ENCODE measurements around the gene DRAM2. TPM values are rescaled to one million over a fixed set of nuclear protein-coding genes. Genes with fewer than 3 reads are reported as not detected.
A peak's percentile ranks its signal among the peaks of the same experiment; 100 is the strongest.

The DRAM2 gene
- 42.5 and 48.4 TPM in 2 replicates for total RNA-seq

GRCh38 chr1:111139956-111140679 lies at the start of gene DRAM2, which contains the start of gene CEPT1:
Gene DRAM2, minus strand, starts transcription at chr1:111140093. Its CDS starts 8,539 bp downstream, at chr1:111131554.
Gene CEPT1, plus strand, starts transcription at chr1:111140223. Its CDS starts 7,492 bp downstream, at chr1:111147715.
- peak; percentile 92 to 98 for DNase-seq (ENCODE audit: low read depth in 2 of 2)

DNA sequence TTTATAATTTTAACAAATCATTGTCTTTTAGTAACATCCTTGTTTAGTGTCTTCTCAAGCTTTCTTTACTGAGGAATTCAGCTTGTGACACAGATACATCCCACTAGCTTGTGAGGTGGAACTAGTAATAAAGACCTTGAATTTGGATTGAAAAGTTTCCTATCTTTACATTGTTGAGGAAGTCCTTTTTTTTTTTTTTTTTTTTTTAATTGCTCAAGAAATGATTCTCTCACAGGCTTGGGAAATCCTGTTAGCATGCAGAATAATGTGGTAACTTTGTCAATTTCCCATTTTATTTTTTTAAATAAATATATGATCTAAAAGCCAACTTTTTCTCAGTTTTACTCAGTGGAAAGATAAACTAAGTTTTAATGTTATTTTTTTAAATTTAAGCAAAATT lies 44.8 kb upstream of the DRAM2 start:
- DNase-seq (ENCODE audit: low read depth in 2 of 2) = no peak

GRCh38 chr1:111183308-111184069 lies 43.6 kb upstream of the DRAM2 start:
- no peak for DNase-seq (ENCODE audit: low read depth in 2 of 2)

GRCh38 chr1:111182052-111182451 lies 42.2 kb upstream of the DRAM2 start:
- no peak for DNase-seq (ENCODE audit: low read depth in 2 of 2)

GRCh38 chr1:111179968-111180533 lies 40.2 kb upstream of the DRAM2 start:
- DNase-seq (ENCODE audit: low read depth in 2 of 2) = no peak

GRCh38 chr1:111176678-111177077 lies 36.8 kb upstream of the DRAM2 start:
- DNase-seq (ENCODE audit: low read depth in 2 of 2) = no peak

DNA sequence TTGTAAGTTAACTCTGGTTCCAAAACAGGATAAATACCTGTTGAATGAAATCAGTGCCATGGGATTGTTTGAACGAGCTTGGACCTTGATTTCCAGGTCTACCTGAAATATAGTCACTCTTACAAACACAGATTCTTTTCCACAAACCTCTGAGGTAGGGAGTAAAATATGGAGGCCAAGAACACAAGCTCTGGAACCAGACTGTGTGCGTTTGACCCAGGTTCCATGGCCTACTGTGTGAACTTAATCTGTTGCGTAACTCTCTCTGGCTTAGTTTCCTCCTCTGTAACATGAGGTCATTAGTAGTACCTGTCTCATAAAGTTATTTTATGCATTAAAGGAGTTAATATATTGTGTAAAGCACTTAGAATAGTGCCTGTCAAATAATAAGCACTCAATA lies 35.5 kb upstream of the DRAM2 start:
- DNase-seq (ENCODE audit: low read depth in 2 of 2) = no peak

DNA sequence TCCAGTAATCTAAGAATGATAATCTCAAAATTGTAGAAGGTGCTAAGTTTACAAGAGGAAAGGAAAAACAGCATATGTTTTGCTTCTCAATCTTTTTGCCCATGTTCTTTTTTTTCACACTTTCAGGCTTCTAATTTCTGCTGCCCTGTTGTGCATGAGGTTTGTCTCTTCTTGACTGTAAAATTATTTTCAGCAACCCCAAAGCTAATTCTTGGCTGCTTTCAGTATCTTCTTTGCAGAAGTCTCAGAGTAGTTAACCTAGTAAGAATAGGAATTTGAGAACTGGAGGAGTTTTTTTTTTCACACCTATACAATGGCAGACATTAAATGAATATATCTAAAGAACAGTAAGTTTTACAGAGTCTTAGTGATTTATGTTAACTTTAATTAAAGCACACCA lies 34.2 kb upstream of the DRAM2 start:
- no peak for DNase-seq (ENCODE audit: low read depth in 2 of 2)

- DNase-seq (ENCODE audit: low read depth in 2 of 2) = no peak
Observed at GRCh38 chr1:111172463-111172862, 32.6 kb upstream of the DRAM2 start.

GRCh38 chr1:111164151-111164550 lies 24.3 kb upstream of the DRAM2 start:
- DNase-seq (ENCODE audit: low read depth in 2 of 2) = no peak

- no peak for DNase-seq (ENCODE audit: low read depth in 2 of 2)
Observed at GRCh38 chr1:111163363-111163762, 23.5 kb upstream of the DRAM2 start.

DNA sequence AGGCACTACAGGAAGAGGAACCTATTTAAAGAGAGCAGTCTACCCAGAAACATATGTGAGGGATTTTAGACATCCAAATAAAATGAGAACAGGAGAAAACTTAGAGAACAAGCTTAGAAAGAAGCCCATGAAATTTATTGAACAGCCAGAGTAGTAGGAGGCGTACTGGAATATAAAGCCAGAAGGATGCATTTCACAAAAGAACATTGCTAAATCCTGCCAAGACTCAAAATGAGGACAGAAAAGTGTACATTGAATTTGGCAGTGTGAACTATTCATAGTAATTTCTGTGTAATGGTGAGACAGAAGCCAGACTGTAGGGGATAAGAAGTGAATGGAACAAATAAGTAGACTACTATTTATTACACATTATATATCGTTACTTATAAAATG lies 22.6 kb upstream of the DRAM2 start:
- no peak for DNase-seq (ENCODE audit: low read depth in 2 of 2)

DNA sequence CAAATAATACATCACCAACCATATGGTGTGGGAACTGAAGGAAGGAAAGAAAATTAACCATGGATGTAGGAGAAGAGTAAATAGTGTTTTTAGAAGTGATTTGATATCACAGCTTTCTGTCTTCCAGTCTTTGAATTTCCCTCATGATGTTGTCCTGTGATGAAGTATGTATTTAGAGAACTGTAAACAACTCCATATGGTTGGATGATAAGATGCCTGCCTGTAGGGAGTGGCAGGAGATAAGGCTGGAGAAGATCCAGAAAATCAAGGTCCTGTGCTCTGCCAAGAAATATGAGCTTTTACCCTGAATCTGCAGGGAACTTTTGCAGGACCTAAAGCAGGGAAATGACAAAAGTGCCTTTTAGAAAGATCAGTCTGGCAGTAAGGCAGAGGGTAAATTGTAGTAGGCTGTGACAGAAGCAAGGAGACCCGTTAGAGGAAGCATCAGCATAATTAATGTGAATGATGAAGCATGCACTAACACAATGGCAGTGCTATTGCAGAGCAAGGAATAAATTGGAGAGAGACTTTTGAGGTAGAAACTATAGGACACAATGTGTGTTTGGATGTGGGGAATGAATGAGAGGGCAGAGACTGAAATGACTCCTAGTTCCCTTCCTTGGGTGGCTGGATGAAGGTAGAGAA lies 22.1 kb upstream of the DRAM2 start:
- DNase-seq (ENCODE audit: low read depth in 2 of 2) = no peak

DNA sequence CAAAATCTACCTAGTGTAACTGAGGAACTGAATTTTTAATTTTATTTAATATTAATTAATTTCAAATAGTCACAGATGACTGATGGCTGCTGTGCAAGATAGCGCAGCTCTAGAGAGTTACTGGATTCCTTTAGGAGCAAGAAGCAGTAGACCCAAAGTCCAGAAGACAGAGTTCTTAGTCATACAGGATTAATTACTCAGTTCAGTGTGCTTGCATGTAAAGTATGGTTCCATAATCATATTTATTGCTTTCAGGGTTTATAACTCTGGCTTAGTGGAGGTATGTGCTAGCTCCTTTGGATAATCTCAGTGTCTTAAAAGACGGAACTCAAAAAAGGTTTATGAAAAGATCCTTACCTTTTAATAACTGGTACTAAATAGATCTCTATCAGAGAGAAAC lies 17.5 kb upstream of the DRAM2 start:
- DNase-seq (ENCODE audit: low read depth in 2 of 2) = no peak

DNA sequence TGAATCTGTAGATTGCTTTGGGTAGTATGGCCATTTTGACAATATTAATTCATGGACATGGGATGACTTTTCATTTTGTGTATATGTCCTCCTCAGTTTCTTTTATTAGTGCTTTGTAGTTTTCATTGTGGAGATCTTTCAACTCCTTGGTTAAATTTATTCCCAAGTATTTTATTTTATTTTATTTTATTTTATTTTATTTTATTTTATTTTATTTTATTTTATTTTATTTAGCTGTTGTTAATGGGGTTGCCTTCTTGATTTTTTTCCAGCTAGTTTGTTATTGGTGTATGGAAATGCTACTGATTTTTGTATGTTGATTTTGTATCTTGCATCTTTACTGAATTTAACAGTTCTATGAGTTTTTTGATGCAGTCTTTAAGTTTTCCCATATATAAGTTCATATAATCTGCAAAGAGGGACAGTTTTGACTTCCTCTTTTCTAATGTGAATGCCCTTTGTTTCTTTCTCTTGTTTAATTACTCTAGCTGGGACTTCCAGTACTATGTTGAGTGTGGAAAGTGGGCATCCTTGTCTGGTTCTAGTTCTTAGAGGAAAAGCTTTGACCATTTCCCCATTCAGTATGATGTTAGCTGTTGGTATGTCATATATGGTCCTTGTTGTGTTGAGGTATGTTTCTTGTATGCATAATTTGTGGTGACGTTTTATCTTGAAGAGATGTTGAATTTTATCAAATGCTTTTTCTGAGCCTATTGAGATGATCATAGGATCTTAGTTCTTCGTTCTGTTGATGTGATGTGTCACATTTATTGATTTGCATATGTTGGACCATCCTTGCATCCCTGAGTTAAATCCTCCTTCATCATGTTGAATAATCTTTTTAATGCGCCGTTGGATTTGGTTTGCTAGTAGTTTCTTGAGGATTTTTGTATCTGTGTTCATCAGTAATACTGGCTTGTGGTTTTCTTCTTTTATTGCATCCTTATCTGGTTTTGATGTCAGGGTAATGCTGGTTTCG lies 14.4 kb upstream of the DRAM2 start:
- DNase-seq (ENCODE audit: low read depth in 2 of 2) = no peak

DNA sequence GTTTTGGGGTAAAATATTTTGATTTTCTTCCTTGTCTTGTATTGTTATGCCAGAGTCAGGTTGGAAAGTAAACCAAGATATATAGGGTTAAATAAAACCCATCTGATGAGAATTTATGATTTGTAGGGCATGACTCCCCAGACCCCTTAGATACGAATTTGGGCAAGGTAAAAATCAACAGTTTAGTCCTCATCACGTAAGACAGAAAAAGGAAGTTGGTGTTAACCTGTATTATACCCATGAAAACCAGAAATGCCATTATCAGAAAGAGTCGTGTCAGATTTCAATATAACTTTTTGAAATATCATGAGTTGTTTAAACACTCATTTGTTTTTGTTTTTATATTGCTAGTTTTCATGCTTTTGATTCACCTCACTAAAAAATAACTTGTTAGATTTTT lies 11.9 kb upstream of the DRAM2 start:
- no peak for DNase-seq (ENCODE audit: low read depth in 2 of 2)

- DNase-seq (ENCODE audit: low read depth in 2 of 2) = peak in 1 of 2 donors; percentile 49
Observed at GRCh38 chr1:111148376-111148881, 8.5 kb upstream of the DRAM2 start.

DNA sequence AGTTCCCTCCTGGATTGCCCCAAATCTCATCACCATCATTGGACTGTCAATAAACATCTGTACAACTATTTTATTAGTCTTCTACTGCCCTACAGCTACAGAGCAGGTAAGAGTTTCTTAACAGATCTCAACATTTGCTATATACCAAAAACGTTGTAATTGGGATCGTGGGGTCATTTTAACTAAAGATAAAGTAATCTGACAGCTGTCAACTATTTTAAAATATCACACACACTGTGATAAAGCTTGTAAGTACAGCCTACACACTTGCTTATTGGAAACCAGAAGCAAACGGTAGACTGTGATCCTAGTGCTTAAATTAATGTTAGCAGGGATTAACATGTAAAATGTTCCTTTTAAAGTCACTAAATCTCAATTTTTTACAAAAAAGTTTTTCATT lies 8.1 kb upstream of the DRAM2 start:
- DNase-seq (ENCODE audit: low read depth in 2 of 2) = no peak

GRCh38 chr1:111145963-111146768 lies 6.3 kb upstream of the DRAM2 start:
- no peak for DNase-seq (ENCODE audit: low read depth in 2 of 2)

GRCh38 chr1:111145542-111145941 lies 5.6 kb upstream of the DRAM2 start:
- no peak for DNase-seq (ENCODE audit: low read depth in 2 of 2)

All from dermis microvascular lymphatic vessel endothelial cell (primary cell).